Skeletal muscle satellite cell (primary cell): ENCODE measurements around the gene NRDE2.
A peak's percentile ranks its signal among the peaks of the same experiment; 100 is the strongest.

Experiments
- H3K27me3 ChIP-seq: 2 replicates; pipeline ENCODE4 v1.7.0; 2013; ENCODE audit warnings: low read length; ENCODE audit not compliant: control insufficient read depth, insufficient read depth
- H3K36me3 ChIP-seq: 2 replicates; pipeline ENCODE4 v1.7.0; 2013; ENCODE audit warnings: mild to moderate bottlenecking, control low read depth, low read length; ENCODE audit not compliant: insufficient read depth
- H3K4me1 ChIP-seq: 2 replicates; pipeline ENCODE4 v1.7.0; 2013; ENCODE audit warnings: low read length; ENCODE audit not compliant: control insufficient read depth, insufficient read depth
- H3K4me2 ChIP-seq: 2 replicates; pipeline ENCODE4 v1.7.0; 2013; ENCODE audit warnings: mild to moderate bottlenecking, low read length
- H3K4me3 ChIP-seq: 2 replicates; pipeline ENCODE4 v1.7.0; 2013; ENCODE audit warnings: low read length
- H3K9ac ChIP-seq: 2 replicates; pipeline ENCODE4 v1.7.0; 2013; ENCODE audit warnings: mild to moderate bottlenecking, low read depth, low read length, moderate library complexity
- H3K9me3 ChIP-seq: replicated peaks from 2 replicates; pipeline ENCODE4 v1.7.0; 2013; ENCODE audit warnings: mild to moderate bottlenecking, control low read depth, low read length

The NRDE2 gene

DNA sequence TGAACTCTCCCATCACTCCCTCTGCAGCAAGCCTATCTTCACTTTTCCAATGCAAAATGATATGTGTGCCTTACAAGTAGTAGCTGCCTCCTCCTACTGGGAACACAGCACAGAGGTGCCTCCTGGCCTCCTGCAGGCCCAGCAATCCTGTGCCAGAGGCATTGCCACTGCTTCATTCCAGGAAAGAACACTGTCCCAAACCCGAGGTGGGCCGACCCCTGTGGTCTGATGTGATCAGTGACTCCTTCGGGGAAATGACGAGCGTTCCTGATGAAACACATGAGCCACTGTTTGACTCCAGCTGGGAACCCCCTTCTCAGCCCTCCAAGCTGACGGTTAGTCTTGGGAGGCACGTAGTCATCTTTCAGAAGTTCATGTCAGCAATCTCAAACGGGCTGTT is 55.9 kb downstream of the NRDE2 start:
- H3K4me2 ChIP-seq = peak overlapping the region; percentile 46
- no peaks in the 10 kb centered on the region for H3K27me3 ChIP-seq
- peak overlapping the region; percentile 46 for H3K9ac ChIP-seq
- H3K4me3 ChIP-seq = no peak overlapping the region
- peaks cover 33% of the 10 kb centered on the region for H3K4me1 ChIP-seq
- peaks cover 42% of the 10 kb centered on the region for H3K36me3 ChIP-seq
- H3K9me3 ChIP-seq = no peaks in the 10 kb centered on the region

DNA sequence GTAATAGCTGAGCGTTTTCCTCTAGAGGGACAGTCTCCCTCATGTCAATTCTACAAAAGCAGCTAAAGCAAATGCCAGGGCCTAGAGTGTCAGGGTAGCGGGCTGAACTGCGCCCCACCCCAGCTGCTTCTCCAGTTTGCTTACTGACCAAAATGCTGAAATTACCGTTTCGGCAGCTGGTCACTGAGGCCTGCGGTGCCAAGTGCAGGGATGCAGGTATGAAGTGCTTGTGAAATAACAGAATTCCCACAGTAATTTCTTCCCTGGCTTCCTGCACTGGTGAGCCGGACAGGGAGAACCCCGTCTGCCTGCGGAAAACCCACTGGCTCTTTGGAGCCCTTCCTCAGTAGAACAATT is 56.3 kb downstream of the NRDE2 start:
- Histone ChIP-seq H3K9me3 (no peaks in the 10 kb centered on the region), H3K4me3 (no peak overlapping the region), H3K36me3 (peaks cover 44% of the 10 kb centered on the region), H3K4me1 (peaks cover 29% of the 10 kb centered on the region), H3K9ac (peak overlapping the region; percentile 46), H3K27me3 (no peaks in the 10 kb centered on the region), H3K4me2 (peak overlapping the region; percentile 46)

DNA sequence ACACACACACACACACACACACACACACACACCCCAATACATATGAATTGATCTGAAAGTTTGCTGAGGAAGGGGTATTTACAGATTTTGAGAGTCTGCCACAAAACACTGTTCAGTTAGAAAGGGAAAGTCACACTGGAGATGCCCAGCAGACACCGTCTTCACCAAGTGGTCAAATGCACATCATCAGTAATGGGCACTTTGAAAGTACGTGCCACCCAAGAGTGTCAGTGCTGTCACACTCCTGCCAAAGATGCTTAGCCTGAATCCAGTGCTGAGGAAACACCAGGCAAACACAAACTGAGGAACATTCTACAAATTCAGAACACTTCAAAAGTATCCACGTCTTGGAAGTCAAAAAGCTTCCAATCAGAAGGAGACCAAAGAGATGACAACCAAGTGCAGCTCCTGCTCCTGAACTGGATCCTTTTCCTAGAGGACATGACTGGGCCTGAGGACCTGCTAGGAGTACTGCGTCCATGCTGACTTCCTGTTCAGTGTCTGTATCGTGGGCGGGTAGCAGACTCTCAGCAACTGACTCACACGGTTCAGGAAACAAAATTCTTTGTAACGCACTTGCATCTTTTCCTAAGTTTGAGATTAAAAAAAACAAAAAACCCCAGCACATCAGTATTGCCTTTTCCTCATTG is 56.8 kb downstream of the NRDE2 start:
- no peaks in the 10 kb centered on the region for H3K9me3 ChIP-seq
- H3K4me2 ChIP-seq = peak overlapping the region; percentile 46
- peaks cover 45% of the 10 kb centered on the region for H3K36me3 ChIP-seq
- H3K27me3 ChIP-seq = no peaks in the 10 kb centered on the region
- no peak overlapping the region for H3K4me3 ChIP-seq
- peak overlapping the region; percentile 57 for H3K9ac ChIP-seq
- peaks cover 28% of the 10 kb centered on the region for H3K4me1 ChIP-seq

DNA sequence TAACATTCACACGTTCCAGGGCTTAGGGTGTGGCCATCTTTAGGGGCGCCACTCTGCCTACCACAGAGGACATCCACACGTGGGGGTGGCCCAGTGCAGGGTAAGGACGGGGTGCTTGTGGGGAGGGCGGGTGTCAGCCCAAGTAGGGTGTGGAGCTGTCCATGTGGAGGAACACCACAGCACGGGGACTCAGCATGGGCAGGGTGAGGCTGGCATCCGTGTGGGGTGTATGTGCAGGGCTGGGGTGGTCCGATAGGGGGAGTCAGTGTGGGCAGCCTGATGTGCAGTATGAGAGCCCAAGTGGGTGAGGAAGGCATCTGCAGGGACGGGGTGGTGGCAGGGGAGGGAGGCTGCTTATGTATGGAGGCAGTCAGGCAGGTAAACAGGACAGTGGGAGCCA is 57.7 kb downstream of the NRDE2 start:
- Histone ChIP-seq H3K4me3 (no peak overlapping the region), H3K4me1 (peaks cover 28% of the 10 kb centered on the region), H3K27me3 (no peaks in the 10 kb centered on the region), H3K9ac (no peak overlapping the region), H3K4me2 (no peak overlapping the region), H3K9me3 (no peaks in the 10 kb centered on the region), H3K36me3 (peaks cover 52% of the 10 kb centered on the region)

DNA sequence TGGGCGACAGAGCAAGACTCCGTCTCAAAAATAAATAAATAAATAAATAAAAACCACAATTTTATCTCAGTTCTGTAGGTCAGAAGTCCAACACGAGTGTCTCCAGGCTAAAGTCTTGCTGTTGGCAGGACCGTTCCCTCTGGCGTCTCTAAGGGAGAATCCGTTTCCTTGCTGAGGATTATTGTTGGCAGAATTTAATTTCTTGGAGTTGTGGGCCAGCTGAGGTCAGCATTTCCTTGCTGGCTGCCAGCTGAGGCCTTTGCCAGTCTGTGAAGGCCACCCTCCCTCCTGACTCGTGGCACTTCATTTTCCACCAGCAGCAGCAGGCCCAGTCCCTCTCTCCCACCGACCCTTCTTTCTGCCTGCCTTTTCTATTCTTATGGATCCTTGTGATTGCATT is 58.2 kb downstream of the NRDE2 start:
- Histone ChIP-seq H3K27me3 (no peaks in the 10 kb centered on the region), H3K9ac (no peak overlapping the region), H3K4me3 (no peak overlapping the region), H3K36me3 (peaks cover 52% of the 10 kb centered on the region), H3K4me1 (peaks cover 28% of the 10 kb centered on the region), H3K9me3 (no peaks in the 10 kb centered on the region), H3K4me2 (no peak overlapping the region)

DNA sequence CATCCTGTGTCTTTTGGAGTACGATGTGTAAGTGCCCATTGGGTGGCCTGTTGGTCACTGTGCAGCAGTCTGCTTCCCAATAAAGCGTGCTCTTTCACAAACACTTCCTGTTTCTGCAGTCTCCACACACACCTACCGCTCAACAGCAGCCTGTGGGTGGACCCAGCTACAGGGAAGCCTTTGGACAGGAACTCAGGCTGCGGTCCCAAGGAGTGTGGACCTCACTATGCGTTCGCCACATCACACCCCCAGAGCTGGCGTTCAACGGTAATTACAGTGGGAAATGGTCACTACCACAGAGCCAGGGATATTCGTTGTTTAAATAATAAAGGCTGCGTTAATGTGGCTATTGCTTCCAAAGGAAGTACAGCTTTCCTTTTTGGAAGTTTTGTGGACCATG is 59.2 kb downstream of the NRDE2 start:
- H3K27me3 ChIP-seq = no peaks in the 10 kb centered on the region
- H3K4me3 ChIP-seq = no peak overlapping the region
- H3K4me2 ChIP-seq = no peak overlapping the region
- H3K36me3 ChIP-seq = peaks cover 57% of the 10 kb centered on the region
- peaks cover 28% of the 10 kb centered on the region for H3K4me1 ChIP-seq
- no peaks in the 10 kb centered on the region for H3K9me3 ChIP-seq
- no peak overlapping the region for H3K9ac ChIP-seq

DNA sequence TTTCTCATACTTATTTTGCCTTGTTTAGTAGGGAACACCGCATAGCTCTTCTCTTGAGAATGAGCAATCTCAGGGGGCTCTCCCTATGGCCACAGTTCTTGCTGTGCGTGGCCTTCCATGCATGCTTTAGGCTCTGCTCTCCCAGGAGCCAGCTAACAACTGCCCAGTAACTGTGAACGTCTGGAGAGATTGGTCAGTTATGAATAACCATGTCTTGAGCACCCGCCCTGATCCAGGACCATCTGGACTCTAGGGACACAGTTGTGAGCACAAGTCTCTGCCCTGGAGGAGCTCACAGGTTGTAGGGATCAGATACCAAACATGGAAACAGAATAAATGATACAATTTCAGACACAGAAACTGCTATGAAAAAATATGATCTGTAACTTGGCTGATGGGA is 63.3 kb downstream of the NRDE2 start:
- H3K36me3 ChIP-seq = peaks cover 85% of the 10 kb centered on the region
- H3K4me2 ChIP-seq = no peak overlapping the region
- no peak overlapping the region for H3K4me3 ChIP-seq
- no peaks in the 10 kb centered on the region for H3K9me3 ChIP-seq
- H3K27me3 ChIP-seq = no peaks in the 10 kb centered on the region
- H3K4me1 ChIP-seq = no peaks in the 10 kb centered on the region
- no peak overlapping the region for H3K9ac ChIP-seq

DNA sequence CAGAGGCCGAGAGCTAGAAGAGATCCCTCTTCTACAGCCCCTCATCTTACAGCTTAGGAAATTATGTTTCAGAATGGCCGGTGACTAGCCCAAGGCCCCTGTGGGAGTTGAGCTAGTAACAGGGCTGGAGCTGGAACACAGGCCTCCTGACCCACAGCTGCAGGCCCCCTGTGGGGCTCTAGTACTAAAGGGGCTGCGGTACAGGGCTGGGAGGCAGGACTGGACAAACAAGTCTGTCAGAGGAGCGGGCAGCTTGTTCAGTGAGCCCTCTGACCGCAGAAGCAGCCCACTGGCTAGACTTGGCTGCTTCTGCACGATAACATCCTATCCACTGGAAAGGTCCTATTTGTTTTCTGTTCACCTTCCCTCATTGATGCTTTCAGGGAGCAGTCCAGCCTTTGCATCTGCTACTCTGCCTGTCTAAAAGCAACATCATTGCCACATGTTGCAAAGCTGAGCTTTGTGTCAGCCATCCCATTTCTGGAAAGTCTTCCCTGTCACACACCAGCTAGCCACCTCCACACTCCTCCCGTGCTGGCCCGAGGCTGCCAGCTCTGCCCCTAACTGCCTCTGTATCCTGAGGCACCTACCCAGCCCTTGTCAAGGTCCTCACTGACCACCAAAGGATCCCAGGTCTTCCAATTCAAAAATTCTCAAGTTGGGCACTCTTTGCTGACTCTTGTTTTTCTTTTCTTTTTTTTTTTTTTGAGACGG is 65.1 kb downstream of the NRDE2 start:
- peaks cover 89% of the 10 kb centered on the region for H3K36me3 ChIP-seq
- no peaks in the 10 kb centered on the region for H3K27me3 ChIP-seq

DNA sequence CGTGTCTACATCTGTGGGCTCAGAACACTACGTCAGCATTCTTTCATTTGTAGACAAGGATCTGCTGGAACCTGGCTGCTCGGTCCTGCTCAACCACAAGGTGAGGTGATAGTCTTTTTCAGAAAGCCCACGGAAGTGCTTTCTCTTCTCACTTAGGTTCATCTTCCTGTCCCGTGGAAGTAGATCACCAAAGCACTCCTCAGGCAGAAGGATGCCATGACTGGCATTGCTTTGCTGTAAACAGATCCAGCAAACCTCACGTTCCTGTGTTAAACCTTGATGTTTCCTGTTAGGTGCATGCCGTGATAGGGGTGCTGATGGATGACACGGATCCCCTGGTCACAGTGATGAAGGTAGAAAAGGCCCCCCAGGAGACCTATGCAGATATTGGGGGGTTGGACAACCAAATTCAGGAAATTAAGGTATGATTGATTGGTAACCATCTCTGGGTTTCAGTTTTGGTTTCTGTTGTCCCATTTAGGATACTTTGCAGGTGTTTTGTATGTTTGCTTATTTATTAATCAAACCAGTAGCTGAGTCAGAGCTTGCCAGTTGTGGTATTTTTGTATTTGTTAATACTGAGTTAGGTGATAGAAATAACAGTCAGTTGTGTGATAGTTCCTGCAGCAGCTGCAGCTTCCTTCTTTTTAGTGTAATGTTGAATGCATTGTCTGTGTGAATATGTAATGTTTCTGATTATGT is 67.8 kb downstream of the NRDE2 start:
- Histone ChIP-seq H3K4me1 (no peaks in the 10 kb centered on the region), H3K36me3 (peaks cover 83% of the 10 kb centered on the region), H3K9ac (no peak overlapping the region), H3K4me3 (no peak overlapping the region), H3K9me3 (no peaks in the 10 kb centered on the region), H3K4me2 (no peak overlapping the region), H3K27me3 (no peaks in the 10 kb centered on the region)

More for the DNA sequence above, 65.1 kb downstream of the NRDE2 start:
- no peak overlapping the region for H3K4me2 ChIP-seq
- H3K4me3 ChIP-seq = no peak overlapping the region
- no peaks in the 10 kb centered on the region for H3K9me3 ChIP-seq
- H3K4me1 ChIP-seq = no peaks in the 10 kb centered on the region
- no peak overlapping the region for H3K9ac ChIP-seq

DNA sequence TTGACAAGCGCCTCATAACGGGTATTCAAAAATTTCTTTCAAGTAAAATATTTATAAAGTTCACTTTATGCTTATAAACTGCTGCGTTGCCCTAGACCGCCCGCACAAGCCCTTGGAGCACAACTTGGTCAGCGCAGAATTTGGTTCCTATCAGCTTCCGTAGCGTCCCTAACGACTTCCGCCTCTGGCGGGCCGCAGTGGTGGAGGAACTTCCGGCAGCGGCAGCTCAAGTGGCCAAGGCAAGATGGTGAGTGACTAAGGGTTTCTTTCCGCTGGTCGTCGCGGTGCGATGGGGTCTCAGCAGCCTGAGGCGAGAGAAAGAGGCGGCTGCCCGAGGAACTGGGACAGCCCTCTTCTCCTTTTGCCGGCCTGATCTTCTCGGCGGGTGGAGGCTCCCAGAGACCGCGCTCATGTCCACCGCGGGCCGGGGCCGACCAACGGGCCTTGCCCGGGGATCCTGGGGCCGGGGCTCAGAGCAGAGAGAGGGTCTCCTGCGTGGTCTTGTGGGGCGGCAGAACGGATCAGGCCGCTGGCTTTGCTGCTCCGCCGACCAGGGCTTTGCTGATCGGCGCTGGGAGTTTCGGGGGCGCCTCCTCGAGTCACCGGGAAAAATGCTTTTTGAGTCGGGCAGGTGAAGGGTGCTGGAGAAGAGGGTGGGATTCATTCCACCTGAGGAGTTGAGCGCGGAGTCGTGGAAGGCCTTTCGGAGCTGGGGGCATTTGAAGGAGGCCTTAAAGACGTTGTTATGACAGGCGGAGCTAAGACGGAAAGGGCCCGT is 75.2 kb downstream of the NRDE2 start, which contains the start of gene PSMC1:
Gene PSMC1 (plus strand): TSS at position 200 of the 778 bp plus-strand sequence. CDS start 45 bp downstream, at position 245.
- Histone ChIP-seq H3K27me3 (peaks cover 6% of the 10 kb centered on the region), H3K4me1 (peaks cover 8% of the 10 kb centered on the region), H3K9ac (peak within 1 kb of the TSS; percentile 100), H3K36me3 (peaks cover 32% of the 10 kb centered on the region), H3K4me2 (peak within 1 kb of the TSS; percentile 81), H3K9me3 (no peaks in the 10 kb centered on the region), H3K4me3 (peak within 1 kb of the TSS; percentile 98)

DNA sequence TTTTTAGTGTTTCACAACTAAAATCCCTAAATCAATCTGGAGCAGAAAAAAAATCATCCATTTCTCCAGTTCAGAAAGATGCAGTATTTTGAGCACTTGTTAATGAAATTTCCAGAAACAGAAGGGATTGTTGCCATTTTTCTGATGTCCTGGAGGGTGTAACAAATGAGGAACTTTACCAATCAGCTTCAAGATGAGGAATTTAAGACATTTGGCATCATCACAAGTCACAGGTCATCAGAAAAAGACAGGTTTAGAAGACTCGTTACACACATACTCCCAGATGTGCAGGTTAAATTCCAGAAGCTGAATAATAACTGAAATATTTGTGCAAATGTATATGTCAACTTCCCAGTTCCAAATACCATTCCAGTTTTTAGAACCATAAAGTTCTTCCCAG is 75.9 kb downstream of the NRDE2 start:
- H3K36me3 ChIP-seq = peaks cover 26% of the 10 kb centered on the region
- peaks cover 6% of the 10 kb centered on the region for H3K27me3 ChIP-seq
- peak overlapping the region; percentile 100 for H3K9ac ChIP-seq
- peaks cover 8% of the 10 kb centered on the region for H3K4me1 ChIP-seq
- peak overlapping the region; percentile 81 for H3K4me2 ChIP-seq
- H3K9me3 ChIP-seq = no peaks in the 10 kb centered on the region
- H3K4me3 ChIP-seq = peak overlapping the region; percentile 98
